RPMI7951 (cell line): ENCODE results near the gene YOD1. TPM values are rescaled to one million over a fixed set of nuclear protein-coding genes. Genes with fewer than 3 reads are reported as not detected.

Source experiments
- DNase-seq: peaks from one replicate; pipeline ENCODE4 v3.0.0-alpha.2; 2012; ENCODE audit warnings: low read depth
- total RNA-seq: library from RNA; depleted of rRNA; stranded (reverse); fragments of >200 nt; shearing (Covaris generic); gene quantifications from 2 replicates; pipeline ENCODE4 v1.2.3, GENCODE V29; 2014

YOD1 gene
- total RNA-seq, 1 experiment from 2014 or later, result 7.8 TPM

DNA sequence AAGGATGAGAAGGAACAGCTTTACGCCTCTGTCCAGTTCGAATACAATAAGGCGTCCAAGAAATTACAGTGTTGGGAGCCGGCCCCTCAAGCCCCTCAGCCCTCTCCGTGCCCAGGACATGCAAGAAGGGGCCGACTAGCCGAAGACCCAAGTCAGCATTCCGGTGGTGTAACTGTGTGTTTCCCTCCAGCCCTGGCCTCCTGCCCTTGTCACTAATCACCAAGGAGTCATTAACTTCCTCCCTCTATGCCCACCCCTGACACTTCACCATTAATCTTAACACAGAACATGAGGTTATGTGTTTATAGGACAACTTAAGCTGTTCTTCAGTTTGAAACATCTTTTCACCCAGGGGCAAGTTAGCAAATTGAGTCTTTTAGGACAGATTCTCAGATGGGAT is 21.2 kb upstream of the YOD1 start:
- DNase-seq, result no peak

DNA sequence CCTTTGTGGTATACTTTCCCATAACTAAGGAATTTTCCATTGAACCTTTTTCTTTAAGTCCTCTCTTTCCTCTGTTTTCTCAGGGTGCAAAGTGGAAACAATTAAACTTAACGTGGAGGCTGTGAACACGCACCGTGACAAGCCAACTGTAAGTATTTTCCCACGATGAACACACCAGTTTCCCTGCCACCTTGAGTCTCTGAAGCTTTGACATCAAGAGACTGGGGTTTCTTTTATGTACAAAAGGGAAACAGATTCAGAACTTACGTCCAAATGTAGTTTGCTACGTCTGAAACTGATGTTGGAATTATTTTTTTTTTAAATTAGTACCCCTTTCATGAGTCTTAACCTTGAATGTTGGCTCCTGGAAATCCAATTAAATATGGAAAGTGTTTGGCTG is 20.4 kb upstream of the YOD1 start:
- no peak for DNase-seq

DNA sequence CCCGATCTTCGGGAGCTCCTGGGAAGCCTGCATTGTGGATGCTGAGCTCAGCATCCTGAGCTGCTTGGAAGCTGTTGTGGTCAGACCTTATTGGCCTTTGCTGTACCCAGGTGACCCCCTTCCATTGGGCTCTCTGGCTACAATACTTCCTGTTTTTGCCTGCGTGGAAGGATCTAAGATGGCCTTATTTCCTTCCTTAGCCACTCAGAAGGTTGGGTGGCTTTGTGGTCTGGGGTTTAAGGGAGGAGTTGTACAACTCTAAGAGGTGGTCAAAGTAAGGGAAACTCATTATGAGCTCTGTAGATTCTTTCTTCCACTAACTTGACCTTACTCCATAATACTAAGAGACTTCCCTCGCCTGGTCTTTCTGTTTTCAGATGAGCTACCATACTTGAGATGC is 19.8 kb upstream of the YOD1 start:
- DNase-seq, result no peak

DNA sequence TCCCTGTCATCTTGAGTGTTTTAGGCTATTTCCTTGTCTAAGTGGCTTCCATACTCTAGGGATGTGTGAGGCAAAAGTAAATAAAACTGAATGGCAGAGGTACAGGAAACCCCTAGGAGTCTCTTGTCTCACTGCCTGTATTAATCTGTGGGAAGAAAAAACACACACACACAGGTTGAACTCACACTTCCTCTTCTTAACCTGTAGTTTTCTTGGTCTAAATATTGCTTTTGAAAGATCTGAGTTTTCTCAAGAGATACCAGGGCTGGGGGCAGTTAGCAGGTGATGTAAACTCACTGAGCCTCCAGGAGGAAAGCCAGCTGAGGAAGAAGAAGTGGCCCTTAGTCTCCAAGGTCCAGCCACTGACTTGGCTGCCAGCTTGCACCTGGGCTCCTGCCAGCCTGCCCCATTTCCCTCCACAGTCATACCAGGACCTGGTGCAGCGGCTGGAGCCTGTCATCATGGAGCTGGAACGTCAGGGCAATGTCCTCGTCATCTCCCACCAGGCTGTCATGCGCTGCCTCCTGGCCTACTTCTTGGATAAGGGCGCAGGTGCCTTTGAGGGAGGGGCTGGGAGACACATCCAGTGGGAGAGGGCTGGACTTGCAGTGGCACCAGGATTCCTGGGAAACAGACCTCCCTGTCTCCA is 19.0 kb upstream of the YOD1 start:
- DNase-seq, result no peak

DNA sequence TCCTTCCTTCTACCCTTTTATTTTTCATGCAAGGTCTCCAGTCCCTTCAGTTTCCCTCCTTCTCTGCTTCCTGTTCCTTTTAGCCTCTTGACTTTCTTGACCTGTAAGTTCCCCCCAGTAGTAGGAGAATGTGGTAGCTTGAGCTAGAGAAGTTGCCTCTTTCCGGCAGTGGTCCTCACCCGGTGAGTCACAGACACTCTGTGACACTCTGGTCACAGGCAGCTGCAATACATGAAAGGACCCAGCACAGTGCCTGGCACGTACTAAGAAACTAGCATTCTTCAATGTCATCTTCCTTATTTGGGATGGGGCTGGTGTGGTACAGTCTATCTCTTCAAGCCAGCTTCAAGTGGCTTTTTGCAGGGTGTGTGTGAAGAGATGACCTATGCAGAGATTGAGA is 18.1 kb upstream of the YOD1 start:
- DNase-seq, result no peak

DNA sequence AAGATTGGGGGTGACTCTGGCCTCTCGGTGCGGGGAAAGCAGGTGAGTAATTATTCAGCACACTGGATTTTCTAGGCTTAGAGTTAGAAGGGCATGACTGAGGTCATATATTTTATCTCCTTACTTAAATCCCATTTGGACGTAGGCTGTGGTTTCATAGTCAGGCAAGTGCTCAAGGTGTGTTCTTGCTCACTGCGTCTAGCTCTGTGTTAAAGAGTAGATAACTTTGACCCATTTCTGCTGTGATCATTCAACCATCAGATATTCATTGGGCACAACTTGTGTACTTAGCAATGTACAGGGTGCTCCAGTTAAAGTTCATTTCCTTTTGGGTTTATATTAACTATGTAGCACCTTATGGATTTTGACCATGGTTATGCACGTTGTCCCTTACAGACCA is 16.7 kb upstream of the YOD1 start:
- no peak for DNase-seq

DNA sequence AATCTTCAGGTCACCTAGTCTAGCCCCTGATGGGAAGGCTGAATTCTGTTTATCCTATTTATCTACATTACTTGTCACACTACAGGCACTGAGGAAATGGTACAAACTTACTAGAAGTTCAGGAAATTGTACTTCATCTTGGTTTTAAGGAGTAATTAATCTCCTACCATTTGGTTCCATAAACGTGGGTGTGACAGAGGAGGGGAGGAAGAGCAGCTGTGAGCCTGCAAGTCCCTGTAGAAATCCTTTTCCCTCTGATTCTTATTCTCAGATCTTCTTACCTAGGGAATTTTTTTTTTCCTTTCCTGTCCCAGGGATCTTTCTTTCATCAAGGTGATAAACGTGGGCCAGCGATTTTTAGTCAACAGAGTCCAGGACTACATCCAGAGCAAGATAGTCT is 16.2 kb upstream of the YOD1 start:
- DNase-seq, result no peak

DNA sequence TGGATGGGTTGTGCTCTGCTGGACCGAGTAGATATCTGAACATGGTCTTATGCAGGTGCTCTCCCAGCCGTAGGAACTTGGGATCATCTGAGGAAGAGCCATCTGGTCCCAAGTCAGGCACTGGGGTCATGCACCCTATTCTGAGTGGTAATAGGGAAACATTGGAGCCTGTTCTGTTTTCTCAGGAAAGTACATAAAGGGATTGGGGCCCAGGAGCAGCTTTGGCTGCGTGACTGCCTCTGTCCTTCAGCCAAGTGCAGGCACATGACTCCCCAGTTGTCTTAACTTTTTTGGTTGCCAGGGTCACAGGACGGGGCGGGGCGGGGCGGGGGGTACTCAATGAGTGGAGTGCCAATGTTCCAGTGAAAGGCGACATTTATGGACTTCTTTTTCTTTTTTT is 13.6 kb upstream of the YOD1 start:
- DNase-seq, result no peak

DNA sequence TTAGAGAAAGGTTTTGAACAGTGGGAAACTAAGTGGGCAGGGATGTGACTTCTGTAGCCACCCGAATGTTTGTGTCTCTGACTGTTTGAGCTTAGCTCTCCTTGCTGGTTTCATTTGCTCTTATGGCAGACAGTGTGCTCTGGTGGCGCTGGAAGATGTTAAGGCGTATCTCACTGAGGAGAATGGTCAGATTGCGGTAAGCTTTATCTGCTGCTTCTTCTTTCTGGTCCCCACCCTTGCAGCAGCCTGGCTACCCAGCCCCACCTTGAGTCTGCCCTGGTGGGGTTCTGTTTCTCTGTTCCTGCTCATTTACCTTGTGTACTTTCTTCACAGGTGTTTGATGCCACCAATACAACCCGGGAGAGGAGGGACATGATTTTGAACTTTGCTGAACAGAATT is 12.0 kb upstream of the YOD1 start:
- no peak for DNase-seq

DNA sequence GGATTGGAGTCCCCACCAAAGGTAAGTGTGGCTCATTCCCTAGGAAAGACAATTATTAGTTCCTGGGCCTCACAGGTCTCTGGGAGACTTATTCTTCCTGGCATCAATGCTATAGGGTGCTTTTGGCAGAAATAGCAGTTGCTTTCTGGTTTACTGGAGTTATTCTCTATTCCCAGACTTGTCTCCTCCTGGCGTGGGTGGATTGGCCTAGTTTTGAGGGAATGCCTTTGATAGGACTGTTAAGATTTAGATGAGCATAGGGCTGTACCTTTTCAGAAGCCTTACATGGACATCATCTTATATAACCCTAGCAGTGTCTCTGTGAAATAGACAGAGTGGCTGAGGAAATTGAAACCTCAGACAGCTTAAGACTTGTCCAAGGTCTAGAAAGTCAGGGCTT is 11.1 kb upstream of the YOD1 start:
- no peak for DNase-seq

DNA sequence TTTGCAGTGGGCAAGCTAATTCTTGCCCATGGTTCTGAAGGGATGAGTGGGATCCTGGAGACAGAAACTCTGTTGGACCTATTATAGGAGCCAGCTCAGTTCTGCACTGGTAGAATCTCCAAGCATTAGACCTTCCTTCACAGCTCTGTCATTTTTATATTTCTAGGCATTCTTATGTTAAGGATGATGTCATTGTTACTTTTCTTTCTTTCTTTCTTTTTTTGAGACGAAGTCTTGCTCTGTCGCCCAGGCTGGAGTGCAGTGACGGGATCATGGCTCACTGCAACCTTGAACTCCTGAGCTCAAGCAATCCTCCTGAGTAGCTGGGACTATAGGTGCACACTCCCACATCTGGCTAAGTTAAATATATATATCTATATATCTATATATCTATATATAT is 9.6 kb upstream of the YOD1 start:
- DNase-seq, result no peak

DNA sequence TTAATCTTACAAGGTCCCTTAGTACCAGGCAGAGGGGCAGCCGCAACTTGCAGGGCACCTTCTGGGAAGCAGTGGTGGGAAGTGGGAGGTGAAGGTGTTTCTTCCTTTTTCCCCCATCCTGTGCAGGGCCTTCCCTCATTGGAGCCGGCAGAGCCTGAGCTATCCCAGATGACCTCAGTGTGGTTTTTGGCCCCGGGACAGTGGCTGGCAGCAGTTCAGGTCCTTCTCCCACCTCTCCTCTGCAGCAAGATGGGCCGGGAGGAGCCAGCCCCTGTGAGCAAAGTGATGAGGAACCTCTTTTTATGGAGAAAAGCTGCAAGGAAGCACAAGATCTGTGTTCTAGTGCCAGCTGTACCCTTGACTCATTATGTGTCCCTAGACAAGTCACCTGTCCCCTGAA is 8.9 kb upstream of the YOD1 start:
- no peak for DNase-seq

DNA sequence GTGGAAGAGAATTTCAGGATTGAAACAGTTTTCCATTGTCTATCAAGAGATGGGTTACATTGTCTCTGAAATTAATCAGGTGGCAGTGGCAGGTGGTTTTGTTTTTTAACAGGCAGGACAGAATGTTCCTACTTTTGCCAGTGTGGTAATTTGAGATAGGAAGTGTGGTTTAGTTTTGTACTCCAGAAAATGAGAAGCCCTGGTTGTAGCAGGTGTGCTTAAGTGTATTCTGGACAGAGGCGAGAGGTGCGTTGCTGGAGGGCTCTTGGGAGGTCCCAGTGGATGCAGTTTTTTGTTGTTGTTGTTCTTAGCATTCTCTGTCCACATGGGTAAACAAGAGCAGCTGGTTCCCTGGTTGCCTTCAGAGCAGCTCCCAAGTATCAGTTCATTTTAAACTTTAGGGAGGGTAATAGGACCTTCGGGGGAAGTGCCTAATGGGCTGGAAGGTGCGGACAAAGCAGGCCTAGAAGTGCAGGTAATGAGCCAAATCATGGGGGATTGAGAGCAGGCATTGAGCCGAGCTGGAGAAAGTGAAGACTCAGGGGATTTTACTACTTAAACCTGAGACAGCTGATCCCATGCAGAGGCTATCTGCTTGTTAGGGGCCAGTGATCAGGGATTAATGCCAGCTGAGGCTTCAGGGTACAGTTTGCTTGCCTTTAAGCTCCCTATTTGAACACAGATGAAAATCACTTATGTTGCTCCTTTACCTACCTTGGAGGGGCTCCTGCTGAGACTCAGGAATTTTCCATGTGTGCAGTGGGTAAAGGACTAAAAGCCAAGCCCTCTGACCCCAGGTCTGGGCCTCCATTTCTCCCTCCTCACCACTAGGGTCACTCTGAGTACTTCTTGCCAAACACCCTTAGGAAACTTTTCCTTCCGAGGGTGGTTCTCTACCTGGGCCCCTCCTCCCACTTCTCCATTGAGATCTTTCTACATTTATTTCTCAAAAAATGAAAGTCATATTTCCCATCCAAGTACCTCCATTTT is 8.2 kb upstream of the YOD1 start:
- DNase-seq, result no peak

DNA sequence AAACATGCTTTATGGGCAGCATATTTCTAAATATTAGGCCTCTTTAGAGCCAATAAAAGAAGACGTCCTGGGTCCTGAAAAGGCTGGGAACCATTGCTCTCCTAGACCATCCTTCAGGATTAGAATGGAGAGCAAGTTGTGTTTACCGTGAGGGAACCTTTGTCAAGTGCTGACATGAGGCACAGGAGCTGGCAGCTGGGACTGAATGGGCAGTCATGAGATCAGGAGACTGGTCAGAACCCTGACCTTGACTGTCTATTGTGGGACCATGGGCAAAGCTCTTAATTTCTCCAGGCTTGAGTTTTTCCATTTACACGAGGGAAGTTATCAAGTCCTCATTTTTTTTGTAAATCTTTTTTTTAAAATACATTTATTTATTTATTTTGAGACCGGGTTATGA is 7.2 kb upstream of the YOD1 start:
- no peak for DNase-seq

DNA sequence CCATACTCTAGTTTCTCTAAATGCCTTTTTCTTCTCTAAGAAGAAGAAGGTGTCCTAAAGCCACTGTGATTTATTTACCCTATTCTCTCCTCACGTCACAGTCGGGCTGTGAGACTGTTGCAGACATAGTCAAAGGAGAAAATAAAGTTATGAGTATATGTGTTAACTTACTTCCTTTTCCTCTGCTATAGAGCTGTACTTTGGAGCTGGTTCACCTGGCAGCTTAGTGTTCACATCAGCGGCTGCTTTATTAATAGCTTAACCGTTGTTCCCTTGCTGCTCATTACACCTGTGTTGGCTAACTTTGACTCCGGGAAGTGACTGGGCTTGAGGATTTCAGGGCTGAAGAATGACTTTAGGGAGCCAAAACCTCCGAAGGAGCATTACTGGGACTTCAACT is 5.7 kb upstream of the YOD1 start:
- DNase-seq, result no peak

DNA sequence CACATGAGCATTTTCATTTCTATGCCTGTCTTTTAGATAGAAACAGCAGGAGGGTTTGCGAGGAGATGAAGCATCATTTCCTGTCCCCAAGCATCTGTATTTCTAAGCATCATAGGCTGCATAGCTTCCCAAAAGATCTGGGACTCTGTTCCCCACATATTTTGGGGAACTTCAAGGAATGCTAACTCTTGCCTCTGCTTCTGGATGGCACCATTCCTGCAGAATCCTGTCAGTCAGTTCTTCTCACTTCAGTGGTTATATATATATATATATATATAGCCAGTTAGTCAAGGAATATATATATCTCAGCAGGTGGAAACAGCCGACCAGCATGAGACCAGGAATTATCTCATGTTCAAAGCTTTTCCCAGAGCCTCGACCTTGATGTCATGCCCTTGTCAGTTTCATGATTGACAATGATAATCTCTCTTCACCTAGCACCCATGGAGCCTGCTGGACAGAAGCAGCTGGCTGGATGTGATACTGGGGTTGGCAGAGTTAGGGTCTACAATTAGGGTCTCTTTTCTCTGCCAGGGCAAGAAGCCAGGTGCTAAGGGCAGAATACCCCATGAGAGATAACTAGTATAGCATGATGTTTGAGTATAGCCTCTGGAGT is 4.5 kb upstream of the YOD1 start:
- DNase-seq, result no peak

DNA sequence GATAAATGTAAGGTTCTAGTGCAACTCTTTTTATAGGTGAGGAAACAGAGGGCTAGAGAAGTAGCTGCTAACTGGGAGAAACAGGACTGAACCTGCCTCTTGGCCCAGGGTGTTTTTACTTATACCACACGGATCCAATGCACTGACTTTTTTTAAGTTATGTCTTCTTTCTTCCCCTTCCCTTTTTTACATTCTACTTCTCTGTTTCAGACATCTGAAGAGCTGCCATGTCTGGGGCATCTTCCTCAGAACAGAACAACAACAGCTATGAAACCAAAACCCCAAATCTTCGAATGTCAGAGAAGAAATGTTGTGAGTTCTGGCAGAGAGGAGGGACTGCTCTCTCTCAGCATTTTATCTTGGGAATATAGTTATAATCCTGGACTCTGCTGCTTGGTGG is 3.5 kb upstream of the YOD1 start:
- DNase-seq, result no peak

DNA sequence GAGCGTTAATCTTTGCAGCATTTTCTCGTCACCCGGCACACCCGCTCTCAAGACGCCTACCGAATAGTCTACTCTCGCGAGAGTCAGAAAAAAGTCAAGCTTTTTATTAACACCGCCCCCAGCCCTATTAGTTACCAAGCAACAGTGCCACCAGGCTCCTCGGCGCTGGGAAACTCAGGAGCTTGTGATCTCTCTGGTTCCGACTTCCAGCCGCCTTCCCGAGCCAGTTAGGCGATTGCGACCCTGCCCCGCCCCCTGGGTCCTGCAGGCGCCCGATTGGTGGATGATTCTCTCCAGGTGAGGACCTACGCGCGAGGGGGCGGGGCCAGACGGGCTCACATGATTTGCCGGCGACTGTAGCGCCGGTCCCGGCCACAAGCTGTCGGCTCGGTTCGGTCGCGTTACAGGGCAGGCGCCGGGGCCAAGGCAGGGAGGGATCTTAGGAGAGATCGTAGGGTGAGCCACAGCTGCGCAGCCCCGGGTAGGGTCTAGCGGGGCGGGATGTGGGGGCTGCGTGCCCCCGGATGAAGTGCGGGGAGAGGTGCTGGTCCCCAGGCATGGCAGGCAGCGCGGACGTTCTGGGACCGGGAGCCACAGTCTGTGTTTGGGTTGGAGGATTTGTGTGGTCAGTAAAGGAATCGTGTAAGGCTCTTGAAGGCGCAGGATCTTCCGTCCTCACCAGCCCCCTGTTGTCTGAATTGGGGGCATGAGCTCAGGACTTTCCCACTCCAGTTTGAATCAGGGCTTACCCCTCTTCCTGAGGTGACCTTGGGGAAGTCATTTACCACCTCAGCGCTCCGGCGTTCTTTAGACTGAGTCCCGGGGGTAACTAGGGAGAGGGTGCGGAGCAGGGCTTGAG is 2.1 kb upstream of the YOD1 start, which contains the start of gene PFKFB2:
PFKFB2 (plus strand) TSS at position 365 of the 859 bp plus-strand sequence. CDS start 1,443 bp downstream, outside the sequence.
- DNase-seq, result peak; percentile 93

DNA sequence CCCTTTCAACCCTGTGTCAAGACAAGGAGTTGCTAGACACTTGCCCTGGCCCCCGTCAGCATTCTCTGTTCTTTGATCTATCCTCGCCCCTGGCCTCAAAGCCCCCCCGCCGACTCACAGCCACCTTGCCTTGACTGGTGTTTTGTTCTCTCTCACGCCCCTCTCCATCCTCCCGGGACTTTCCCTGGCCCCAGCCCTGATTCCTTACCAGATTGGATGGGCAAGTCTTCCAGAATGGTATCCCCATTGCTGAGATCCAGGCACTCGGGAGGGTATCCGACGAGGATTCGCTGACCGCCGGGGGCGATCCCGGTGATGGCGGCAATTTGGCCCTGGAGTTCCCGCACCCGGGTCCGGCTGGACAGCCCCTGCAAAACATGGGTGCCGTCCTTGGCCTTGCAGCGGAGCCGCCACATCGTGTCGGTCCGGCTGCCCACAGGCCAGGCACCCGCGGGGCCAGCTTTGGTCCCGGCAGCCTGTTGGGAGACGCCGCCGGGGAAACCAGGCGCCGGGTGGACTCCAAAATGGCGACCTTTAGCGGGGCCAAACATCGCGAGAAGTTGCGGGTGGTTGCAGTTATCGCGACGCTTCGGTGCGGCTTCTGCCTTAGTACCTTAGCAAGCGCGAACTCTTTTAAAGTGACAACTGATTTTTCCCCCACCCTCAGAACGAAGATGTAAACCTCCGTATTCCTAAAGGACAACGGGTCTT is 373 bp downstream of the YOD1 start:
- peak; percentile 90 for DNase-seq

DNA sequence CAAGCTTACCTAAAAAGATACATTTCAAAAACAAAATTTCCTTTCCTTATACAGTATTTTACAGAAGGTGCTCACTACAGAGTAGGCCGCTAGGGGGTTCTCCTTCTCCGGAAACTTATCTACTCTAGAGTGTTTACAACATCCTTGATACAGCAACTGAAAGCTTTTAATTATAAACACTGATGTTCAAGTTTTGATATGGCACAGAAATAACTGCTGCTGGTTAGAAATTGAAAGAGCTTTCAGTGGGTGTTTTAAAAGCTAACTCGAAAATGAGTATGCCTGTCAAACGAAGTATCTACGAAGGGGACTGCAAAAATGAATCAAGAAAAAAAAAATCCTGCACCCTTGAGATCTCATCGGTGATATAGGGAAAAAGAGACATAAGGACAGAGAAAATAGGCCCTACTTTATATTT is 1.0 kb downstream of the YOD1 start:
- peak; percentile 50 for DNase-seq

DNA sequence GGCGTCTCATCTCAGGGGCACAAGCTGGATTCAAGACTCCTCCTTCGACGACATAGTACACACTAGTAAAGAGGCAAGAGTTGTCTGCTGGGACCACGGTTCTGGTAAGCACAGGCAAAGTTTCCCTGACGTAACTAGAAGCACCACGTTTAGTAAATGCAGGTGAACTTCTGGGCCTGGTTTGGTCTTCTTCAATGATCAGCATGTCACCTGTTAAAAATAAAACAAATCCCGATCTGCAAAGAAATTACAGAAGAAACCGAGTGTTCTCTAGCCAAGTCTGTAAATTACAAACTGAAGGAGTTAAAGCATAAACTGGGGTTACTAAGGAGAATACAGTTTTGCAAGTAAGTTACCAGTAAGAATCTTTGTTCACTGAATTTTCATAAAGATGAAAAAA is 1.5 kb downstream of the YOD1 start:
- DNase-seq, result no peak
